Neural progenitor cell (in vitro differentiated cells): ENCODE data around the gene B3GAT3.
A peak's percentile ranks its signal among the peaks of the same experiment; 100 is the strongest.

ENCODE experiments used
- EZH2 ChIP-seq: fragments of 200-600 bp; sonication (generic); IDR thresholded peaks from 2 replicates; pipeline ENCODE4 v1.6.1; 2017; ENCODE audit warnings: antibody characterized with exemption, mild to moderate bottlenecking, moderate library complexity
- EZH2phosphoT487 ChIP-seq: fragments of 200-600 bp; sonication (generic); IDR thresholded peaks from 2 replicates; pipeline ENCODE4 v1.6.1; 2017; ENCODE audit warnings: antibody characterized with exemption
- TF ChIP-seq, protein P1 (sequence below): fragments of 200-600 bp; sonication (generic); IDR thresholded peaks from 2 replicates; pipeline ENCODE4 v1.5.1; 2017; ENCODE audit warnings: antibody characterized with exemption, mild to moderate bottlenecking

DNA sequence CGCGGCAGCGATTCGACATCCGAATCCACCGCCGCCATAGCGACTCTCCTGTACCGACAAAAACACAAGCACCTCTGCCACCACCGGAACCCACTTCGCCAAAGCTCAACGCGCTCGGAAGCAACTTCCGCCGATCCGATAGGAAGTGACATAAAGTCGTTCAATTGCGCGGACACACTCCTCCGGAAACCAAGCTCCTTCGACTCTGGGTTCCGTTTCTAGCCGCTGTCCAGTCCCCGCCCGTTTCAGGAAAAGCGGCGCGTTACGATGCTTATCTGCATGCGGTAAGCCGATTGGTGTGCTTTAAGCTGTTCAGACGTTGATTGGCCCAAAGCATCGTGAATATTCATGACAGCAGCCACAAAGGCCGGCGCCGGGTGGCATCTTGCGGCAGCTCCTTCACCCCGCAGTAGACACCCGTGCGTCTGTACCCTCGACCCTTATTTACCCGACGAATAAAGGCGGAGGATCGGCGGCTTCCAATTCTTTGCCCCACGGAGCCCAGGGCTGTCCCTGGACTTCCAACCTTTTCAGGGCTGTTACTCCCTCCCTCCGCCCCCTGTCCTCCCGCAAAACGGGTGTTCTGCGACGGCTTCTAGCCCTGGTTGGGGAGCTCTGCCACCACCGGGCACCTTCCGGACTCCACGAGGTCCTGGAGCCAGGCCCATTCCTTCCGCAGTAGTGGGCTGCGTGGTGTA is 30.2 kb downstream of the B3GAT3 start, which contains the start of gene TUT1:
- peak; percentile 47 for TF ChIP-seq EZH2
- TF ChIP-seq, protein P1, sequence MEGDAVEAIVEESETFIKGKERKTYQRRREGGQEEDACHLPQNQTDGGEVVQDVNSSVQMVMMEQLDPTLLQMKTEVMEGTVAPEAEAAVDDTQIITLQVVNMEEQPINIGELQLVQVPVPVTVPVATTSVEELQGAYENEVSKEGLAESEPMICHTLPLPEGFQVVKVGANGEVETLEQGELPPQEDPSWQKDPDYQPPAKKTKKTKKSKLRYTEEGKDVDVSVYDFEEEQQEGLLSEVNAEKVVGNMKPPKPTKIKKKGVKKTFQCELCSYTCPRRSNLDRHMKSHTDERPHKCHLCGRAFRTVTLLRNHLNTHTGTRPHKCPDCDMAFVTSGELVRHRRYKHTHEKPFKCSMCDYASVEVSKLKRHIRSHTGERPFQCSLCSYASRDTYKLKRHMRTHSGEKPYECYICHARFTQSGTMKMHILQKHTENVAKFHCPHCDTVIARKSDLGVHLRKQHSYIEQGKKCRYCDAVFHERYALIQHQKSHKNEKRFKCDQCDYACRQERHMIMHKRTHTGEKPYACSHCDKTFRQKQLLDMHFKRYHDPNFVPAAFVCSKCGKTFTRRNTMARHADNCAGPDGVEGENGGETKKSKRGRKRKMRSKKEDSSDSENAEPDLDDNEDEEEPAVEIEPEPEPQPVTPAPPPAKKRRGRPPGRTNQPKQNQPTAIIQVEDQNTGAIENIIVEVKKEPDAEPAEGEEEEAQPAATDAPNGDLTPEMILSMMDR: no peak
- TF ChIP-seq EZH2phosphoT487: peak; percentile 41
